Stimulated activated CD4-positive, alpha-beta T cell treated with anti-CD3 and anti-CD28 coated beads, Interleukin-15, amount 100 ng/mL, for 24 hours (primary cell): ENCODE data around the gene TWNK.
A peak's percentile ranks its signal among the peaks of the same experiment; 100 is the strongest.

ENCODE experiments used
- DNase-seq: peaks from one replicate; pipeline ENCODE4 v3.0.0-alpha.2; 2020

TWNK gene

GRCh38 chr10:101013365-101013825 lies 26.1 kb downstream of the TWNK start:
- no peak for DNase-seq

- DNase-seq, result peak; percentile 85
Observed at GRCh38 chr10:101014230-101014884, 27.0 kb downstream of the TWNK start.

DNA sequence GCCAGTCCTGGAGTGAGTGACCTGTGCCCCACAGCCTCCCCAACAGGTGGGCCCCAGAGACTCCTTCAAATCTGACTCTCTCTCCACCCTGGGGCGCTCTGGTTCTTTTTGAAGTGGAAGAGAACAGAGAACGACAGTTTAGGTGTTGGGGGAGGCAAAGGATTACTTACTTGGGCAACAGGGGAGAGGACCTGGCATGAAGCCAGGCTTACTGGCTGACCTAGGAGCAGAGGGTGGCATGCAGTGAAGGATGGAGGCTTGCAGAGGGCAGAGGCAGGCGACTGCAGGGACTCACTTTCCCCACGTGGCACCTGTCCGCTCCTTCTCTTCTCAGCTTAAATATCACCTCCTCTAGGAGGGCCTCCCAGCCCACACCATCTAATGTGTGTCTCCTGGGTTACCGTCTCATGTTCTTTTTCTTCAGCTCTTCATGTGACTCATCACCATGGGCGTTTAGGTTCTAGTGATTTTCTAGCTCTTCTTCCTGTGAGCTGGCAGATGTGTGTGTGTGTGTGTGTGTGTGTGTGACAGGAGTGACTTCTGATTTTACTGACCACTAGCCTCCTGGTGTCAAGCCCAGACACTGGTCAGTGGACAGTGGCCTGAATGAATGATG lies 27.7 kb downstream of the TWNK start:
- DNase-seq, result no peak

DNA sequence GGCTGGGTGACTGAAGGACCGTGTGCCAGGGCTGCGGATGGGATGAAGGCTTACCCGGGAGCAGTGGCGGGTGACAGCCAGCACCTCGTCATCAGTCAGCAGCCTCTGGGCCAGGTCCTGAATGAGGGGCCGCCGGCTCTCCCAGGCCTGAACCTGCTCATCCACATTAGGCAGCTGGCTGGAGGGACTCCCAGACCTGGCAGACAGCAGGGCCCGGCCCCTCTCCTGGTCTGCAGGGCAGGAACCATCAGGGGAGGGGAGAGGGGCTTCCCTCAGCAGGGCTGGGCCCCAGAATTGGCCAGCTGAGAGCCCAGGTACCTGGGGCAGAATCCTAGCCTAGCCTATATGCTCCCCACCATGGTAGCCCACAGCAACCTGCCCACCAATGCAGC lies 28.2 kb downstream of the TWNK start:
- no peak for DNase-seq

DNA sequence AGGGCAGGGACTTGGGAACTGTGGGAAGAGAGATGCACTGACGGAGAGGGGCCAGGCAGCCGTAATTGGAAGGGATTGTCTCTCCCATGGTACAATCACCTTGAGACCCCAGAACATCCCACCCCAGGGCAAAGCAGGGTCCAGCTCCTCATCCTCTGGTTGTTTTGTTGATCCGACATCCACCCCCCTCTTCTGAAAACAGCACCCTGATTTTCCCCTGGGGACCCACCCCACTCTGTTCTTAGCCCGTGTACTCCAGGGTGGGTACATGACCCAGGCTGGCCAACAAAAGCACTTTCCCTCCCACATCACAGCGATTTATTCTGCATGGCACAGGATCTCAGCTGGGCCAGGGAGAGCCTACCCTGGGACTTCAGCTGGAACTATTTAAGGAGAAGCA lies 29.5 kb downstream of the TWNK start:
- DNase-seq, result no peak

DNA sequence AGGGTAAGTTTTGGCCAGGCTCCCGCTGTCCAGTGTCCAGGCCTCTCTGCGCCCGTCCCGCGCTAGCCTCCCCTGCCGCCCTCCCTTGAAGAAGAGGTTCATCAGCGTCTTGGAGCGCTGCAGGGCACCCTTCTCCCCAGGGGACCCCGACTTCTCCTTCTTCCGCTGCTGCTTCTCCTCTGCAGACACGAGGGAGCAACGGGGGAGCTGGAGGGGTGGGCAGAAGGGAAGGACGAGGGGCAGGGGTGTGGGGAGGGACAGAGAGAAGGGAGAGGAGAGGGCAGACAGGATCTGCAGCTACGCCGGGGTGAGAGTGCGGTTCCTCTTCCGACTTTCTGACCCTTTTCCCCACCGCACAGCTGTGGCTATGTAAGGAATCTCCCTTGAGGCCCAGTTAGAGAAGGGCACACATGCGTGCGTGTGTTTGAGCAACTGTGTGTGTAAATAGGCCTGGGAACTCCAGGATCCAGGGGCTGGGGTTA lies 30.8 kb downstream of the TWNK start:
- DNase-seq, result no peak

- DNase-seq, result peak; percentile 90
Observed at GRCh38 chr10:101018600-101019439, 31.5 kb downstream of the TWNK start.

GRCh38 chr10:101019440-101019703 lies 32.0 kb downstream of the TWNK start:
- no peak for DNase-seq

DNA sequence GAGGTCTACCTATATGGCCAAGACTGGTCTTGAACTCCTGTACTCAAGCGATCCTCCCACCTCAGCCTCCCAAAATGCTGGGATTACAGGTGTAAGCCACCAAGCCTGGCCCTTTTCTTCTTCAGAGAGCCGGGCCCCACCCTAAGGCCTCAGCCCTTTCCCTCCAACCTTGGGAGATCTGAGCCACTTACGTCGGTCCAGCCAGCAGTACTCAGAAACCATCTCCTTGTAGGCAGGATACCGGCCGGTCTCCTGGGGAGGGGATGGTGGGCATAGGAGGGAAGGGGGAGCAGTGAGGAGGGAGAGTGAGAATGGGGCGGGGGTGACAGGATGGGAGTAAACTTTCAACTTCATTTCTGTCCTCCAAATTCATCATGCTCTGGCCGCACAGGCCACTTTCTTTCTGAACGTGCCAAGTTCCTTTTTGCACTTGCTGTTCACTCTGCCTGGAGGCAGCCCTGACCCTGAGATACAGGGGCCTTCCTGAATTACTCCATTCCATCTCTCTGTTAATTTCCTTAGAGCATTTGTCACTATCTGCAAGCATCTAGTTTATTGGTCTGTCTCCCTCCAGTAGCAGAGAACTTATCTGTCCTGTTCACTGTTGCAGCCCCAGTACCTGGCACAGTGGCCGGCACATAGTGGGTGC lies 33.2 kb downstream of the TWNK start:
- no peak for DNase-seq

GRCh38 chr10:101021239-101021638 lies 33.9 kb downstream of the TWNK start:
- DNase-seq, result no peak

GRCh38 chr10:101021692-101022251 lies 34.4 kb downstream of the TWNK start:
- DNase-seq, result no peak

DNA sequence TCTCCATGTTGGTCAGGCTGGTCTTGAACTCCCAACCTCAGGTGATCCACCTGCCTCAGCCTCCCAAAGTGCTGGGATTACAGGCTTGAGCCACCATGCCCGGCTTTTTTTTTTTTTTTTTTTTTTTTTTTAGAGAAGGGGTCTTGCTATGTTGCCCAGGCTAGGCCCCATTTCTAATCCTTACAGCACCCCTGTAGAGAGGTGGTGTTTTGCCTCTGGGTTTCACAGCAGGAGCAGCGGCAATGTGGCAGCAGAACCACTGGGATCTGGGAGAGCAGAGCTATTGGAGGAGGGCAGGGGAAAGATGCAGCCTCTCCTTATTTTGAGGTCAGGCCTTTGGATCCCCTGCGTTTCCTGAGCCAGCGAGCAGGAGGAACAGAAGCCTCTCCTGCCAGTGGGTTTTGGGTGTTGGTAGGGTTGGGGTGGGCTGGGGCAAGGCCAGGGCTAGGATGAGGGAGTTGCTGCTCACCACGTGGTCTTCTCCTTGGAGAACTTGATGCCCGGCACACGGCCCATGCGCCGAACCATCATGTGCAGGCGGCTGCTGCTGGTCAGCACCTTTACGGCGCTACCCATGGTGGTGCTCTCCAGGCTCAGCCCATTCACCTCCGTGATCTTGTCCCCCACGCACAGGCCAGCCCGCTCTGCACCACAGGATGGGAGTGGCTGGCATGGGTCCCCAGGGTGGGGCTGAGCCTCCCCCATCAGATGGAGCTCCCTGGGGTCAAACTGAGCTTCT lies 35.8 kb downstream of the TWNK start:
- DNase-seq, result no peak

DNA sequence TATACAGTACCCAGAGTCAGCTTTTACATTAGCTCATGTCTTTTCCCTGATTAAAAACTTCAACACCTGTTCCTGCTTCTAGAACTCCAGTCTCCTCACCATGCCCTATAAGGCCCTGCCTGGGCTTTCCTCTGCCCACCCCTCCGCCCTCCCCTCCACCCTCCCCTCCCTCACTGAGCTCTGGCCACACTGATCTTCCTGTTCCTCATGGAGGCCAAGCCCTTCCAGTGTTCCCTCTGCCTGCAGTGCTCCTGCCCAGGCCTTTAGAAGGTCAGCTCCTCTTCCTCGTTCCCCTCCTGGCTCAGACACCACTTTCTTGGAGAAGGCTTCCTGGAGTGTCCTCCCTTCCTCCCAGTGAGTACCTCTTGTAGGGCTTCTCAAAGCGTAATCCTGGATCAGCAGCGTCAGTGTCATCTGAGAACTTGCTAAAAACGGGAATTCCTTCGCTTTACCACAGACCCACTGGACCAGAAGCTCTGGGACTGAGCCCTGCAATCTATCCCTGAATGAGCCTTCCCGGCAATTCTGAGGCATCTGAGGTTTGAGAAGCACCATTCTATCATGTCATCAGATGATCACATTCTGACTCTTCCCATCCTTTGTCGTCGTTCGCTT lies 39.9 kb downstream of the TWNK start:
- no peak for DNase-seq

DNA sequence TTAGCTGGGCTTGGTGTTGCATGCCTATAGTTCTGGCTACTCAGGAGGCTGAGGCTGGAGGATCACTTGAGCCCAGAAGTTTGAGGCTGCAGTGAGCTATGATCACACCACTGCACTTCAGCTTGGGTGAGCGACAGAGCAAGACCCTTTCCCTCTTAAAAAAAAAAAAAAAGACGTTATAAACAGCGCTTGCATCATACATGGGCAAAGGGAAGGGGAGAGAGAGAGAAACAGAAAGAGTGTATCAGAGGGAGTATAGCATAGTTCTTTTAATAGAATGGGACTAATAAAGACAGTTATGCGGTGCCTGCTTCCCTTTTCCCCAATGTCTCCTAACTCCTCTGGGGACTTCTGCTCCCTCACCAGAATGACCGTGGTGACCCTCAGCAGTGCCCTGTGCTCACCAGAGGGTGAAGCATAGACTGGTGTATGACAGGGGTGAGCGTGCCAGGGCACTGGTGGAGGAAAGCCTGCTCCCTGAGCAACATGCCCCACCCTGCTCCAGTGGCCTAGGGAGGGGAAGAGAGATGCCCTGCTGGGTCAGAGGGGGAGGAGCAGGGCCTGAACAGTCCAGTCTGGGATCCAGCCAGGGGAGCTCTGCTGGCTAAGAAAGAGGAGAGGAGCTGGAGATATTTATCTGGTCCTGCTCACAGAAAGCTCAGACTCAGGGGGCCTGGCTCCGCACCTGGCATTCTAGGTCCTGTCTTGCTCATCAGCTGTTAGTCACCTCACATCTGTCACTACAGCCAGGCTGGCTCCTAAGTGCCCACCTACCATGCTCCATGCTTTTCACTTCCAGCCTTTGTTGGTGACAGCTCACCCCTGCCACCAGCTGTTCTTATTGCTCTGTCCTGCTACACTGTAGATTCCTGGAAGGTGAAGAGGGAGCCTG lies 41.3 kb downstream of the TWNK start:
- no peak for DNase-seq

DNA sequence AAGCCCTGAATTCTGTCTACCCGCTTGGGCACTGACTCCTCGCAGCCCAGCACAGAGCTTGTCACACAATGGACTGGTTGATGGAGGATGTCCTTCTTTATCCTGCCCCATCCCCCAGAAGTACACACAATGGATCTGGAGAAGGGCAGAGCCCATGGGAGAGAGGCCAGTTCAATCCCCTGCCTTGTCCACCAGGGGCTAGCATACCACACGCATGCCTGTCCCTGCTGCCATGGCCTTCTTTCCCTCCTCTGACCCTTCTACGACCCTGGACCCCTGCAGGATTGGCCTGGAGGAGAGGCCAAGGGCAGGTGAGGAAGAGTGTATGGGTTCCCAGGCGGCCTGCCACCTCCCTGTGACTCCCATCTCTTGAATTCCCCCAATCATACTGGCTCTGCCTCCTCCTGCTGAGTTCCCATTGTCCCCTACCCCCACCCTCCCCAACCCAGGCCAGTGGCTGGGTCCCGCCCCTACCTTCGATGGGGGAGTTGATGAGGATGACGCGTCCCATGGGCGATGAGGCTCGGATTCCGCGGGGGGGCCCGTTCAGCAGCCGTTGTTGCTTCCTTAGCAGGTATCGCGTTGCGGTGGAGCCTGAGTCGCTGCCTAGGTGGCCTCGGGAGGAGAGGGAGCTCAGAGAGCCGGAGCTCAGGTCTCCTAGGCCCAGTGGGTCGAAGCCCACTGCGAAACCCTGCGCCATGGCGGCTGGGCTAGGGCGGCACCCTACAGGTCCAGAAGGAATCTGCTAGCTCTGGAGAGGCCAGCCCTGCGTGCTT lies 42.4 kb downstream of the TWNK start:
- DNase-seq, result no peak

GRCh38 chr10:101030496-101031127 lies 43.3 kb downstream of the TWNK start:
- DNase-seq, result no peak

DNA sequence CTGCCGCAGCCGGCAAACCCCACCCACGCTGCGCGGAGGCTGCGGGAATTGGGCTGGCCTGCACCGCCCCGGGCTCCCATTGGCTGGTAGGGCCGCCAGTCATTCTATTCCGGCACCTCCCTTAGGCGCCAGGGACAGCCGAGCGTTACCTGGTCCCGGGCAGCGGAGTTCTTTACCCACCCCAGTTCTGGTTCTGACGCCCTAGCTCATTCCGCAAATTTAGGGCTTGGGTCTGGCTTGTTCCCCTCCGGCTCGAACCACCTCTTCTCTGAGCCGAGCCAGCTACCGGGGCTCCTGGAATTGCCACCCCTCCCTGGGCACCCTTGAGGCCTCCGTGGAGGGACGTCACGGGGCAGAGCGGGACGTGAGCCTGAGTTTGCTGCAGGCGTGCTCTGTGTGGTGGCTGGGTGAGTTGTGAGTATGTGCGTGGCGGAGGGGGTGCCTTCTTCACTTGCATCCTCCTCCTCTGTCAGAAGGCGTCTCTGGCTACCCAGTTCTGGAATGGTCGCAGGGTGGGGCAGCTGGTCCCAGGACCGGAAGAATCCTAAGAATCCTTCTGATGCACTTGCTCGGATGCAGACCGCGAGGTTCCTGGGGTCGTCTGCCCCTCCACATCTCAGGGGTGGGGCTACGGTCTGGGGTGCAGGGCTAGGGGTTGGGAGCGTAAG lies 43.9 kb downstream of the TWNK start, which contains the start of the genes PDZD7 and SFXN3:
PDZD7 (minus strand) TSS at position 2 of the 668 bp plus-strand sequence. CDS start 910 bp downstream, outside the sequence.
SFXN3 (plus strand) TSS at position 107 of the 668 bp plus-strand sequence. CDS start 3,461 bp downstream, outside the sequence.
- peak; percentile 99 for DNase-seq

DNA sequence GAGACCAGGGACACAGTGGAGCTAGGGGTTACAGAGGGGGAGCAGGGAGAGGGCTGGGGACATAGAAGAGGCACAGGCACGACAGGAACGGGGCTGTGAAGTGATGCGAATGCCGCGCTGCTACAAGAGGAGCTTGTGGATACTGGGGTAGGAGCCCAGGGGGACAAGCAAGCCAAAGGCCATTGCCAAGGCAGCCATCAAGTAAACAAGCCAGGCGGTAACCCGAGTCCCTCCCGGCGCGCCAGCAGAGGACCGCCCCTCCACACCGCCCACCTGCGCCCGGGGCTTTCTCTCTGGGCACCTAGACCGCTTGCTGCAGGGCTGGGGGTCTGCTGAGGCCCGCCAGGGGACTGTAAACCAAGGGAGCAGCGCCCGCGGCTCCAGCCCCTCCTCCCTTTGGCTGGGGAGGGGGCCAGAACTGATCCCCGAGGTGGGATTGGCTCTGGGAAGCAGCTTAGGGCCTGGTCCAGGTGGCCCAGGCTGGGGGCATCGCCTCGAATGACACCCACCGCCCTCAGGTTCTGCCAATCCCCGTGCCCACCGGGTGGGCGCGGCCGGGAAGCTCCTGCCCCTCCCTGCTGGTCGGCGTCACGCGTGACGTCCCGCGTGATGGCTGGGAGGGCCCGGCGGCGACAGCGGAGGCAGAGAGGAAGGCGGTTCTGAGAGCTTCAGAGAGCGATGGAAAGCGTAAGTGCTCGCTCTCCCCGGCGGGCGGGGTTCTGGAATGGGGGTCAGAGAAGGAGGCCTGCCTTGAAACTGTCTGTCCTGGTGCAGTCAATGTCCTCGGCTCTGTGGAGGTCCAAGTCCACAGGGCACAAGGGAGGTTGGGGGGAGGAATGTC lies 44.7 kb downstream of the TWNK start:
- peak; percentile 80 for DNase-seq
